Esophagus squamous epithelium (tissue), 4 donors: Measurements from ENCODE around the gene PNKD.

Experiments used
- POLR2A ChIP-seq, 4 donors: fragments of 450-650 bp; IDR thresholded peaks; one replicate each; pipeline ENCODE4 v1.6.1; 2017; ENCODE audit warnings: antibody characterized with exemption in 4 of 4, mild to moderate bottlenecking in 4 of 4, moderate library complexity in 3 of 4
- TF ChIP-seq, protein P1 (sequence below), 6 experiments: fragments of 450-650 bp in 4 of 6; fragments of 200-600 bp in 2 of 6; sonication (generic) in 2 of 6; IDR thresholded peaks; one replicate each; pipeline ENCODE4 v1.5.1; 2016 to 2019; ENCODE audit warnings: antibody characterized with exemption in 6 of 6, mild to moderate bottlenecking in 4 of 6, moderate library complexity in 4 of 6

DNA sequence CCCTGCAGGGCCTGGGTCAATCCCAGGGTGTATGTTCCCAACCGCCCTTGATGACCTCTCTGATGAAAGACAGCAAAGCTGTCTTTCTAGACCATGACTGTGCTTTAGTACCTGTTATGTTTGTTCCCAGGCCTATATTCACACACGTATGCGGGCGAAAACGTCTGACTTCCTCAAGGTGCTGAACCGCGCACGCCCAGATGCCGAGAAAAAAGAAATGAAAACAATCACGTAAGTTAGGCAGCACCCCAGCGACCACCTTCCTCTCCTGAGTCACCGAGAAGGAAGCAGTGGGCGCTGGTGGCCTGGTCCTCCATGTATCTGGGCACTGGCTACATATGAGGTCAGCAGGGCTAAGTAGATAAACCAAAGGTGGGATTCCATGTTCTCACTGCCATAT, 20.6 kb upstream of the PNKD start:
- TF ChIP-seq, protein P1, sequence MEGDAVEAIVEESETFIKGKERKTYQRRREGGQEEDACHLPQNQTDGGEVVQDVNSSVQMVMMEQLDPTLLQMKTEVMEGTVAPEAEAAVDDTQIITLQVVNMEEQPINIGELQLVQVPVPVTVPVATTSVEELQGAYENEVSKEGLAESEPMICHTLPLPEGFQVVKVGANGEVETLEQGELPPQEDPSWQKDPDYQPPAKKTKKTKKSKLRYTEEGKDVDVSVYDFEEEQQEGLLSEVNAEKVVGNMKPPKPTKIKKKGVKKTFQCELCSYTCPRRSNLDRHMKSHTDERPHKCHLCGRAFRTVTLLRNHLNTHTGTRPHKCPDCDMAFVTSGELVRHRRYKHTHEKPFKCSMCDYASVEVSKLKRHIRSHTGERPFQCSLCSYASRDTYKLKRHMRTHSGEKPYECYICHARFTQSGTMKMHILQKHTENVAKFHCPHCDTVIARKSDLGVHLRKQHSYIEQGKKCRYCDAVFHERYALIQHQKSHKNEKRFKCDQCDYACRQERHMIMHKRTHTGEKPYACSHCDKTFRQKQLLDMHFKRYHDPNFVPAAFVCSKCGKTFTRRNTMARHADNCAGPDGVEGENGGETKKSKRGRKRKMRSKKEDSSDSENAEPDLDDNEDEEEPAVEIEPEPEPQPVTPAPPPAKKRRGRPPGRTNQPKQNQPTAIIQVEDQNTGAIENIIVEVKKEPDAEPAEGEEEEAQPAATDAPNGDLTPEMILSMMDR (IDR thresholded peaks at IDR 0.05) = no peak
- TF ChIP-seq POLR2A (IDR thresholded peaks at IDR 0.05) = no peak
